Stimulated activated CD8-positive, alpha-beta memory T cell treated with anti-CD3 and anti-CD28 coated beads, Interleukin-12 subunit alpha, Interleukin-12 subunit beta, amount 100 ng/mL, for 24 hours (primary cell): ENCODE measurements around the gene AURKAIP1.

ENCODE experiments used
- DNase-seq: peaks from one replicate; pipeline ENCODE4 v3.0.0-alpha.2; 2020; ENCODE audit errors: extremely low read depth

The AURKAIP1 gene

DNA sequence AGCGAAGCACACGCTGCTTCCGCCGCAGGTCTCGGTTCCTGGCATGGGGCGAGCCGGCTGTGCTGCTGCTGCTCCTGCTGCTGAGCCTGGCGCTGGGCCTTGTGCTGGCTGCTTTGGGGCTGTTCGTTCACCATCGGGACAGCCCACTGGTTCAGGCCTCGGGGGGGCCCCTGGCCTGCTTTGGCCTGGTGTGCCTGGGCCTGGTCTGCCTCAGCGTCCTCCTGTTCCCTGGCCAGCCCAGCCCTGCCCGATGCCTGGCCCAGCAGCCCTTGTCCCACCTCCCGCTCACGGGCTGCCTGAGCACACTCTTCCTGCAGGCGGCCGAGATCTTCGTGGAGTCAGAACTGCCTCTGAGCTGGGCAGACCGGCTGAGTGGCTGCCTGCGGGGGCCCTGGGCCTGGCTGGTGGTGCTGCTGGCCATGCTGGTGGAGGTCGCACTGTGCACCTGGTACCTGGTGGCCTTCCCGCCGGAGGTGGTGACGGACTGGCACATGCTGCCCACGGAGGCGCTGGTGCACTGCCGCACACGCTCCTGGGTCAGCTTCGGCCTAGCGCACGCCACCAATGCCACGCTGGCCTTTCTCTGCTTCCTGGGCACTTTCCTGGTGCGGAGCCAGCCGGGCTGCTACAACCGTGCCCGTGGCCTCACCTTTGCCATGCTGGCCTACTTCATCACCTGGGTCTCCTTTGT, 41.3 kb downstream of the AURKAIP1 start:
- DNase-seq: no peak

DNA sequence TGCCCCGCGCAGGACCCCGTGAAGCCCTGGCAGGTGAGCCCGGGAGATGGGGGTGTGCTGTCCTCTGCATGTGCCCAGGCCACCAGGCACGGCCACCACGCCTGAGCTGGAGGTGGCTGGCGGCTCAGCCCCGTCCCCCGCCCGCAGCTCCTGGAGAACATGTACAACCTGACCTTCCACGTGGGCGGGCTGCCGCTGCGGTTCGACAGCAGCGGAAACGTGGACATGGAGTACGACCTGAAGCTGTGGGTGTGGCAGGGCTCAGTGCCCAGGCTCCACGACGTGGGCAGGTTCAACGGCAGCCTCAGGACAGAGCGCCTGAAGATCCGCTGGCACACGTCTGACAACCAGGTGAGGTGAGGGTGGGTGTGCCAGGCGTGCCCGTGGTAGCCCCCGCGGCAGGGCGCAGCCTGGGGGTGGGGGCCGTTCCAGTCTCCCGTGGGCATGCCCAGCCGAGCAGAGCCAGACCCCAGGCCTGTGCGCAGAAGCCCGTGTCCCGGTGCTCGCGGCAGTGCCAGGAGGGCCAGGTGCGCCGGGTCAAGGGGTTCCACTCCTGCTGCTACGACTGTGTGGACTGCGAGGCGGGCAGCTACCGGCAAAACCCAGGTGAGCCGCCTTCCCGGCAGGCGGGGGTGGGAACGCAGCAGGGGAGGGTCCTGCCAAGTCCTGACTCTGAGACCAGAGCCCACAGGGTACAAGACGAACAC, 42.1 kb downstream of the AURKAIP1 start:
- DNase-seq: no peak

- DNase-seq: no peak
Measured at GRCh38 chr1:1332031-1332755, 42.8 kb downstream of the AURKAIP1 start.

DNA sequence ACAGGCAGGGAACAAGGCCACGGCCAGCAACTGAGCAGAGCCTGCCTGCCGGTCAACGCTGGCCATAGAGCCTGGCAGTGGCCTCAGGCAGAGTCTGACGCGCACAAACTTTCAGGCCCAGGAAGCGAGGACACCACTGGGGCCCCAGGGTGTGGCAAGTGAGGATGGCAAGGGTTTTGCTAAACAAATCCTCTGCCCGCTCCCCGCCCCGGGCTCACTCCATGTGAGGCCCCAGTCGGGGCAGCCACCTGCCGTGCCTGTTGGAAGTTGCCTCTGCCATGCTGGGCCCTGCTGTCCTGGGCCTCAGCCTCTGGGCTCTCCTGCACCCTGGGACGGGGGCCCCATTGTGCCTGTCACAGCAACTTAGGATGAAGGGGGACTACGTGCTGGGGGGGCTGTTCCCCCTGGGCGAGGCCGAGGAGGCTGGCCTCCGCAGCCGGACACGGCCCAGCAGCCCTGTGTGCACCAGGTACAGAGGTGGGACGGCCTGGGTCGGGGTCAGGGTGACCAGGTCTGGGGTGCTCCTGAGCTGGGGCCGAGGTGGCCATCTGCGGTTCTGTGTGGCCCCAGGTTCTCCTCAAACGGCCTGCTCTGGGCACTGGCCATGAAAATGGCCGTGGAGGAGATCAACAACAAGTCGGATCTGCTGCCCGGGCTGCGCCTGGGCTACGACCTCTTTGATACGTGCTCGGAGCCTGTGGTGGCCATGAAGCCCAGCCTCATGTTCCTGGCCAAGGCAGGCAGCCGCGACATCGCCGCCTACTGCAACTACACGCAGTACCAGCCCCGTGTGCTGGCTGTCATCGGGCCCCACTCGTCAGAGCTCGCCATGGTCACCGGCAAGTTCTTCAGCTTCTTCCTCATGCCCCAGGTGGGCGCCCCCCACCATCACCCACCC, 43.7 kb downstream of the AURKAIP1 start, which contains the start of gene TAS1R3:
Gene TAS1R3 (plus strand): TSS at position 213 of the 898 bp plus-strand sequence. CDS start 66 bp downstream, at position 279.
- no peak for DNase-seq

DNA sequence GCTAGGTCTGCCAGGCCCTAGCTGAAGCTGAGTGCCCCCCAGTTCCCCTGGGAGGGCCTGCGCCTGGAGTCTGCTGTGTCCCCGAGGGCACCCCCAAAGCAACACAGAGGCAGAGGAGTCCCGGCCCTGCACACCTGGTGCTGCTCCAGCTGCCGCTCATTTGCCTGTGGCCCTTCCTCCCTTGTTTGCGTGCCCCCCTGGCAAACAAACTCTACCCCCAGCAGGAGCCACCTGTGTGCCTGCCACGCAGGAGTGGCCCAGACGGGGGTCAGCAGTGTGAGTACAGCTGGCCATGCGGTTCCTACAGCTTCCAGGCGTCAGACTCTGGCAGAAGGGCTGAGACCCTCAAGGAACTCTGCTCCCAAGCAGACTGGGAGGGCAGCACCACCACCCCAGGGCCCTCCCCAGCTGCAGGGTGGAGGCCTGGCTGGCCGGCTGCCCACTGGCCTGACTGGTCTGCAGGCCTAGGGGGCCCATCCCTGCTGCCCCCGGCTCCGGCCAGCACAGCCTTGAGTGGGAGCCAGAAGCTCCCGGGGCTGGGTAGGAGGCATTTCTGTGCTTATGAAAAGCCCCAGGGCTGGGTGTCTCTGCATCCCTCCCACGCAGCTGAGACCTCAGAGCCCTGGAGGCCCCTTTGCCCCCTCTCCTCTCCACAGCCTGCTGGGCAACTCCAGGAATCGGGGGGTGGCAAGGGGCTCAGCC, 44.5 kb downstream of the AURKAIP1 start:
- DNase-seq: no peak

- DNase-seq: no peak
Measured at GRCh38 chr1:1329304-1330210, 45.5 kb downstream of the AURKAIP1 start.

DNA sequence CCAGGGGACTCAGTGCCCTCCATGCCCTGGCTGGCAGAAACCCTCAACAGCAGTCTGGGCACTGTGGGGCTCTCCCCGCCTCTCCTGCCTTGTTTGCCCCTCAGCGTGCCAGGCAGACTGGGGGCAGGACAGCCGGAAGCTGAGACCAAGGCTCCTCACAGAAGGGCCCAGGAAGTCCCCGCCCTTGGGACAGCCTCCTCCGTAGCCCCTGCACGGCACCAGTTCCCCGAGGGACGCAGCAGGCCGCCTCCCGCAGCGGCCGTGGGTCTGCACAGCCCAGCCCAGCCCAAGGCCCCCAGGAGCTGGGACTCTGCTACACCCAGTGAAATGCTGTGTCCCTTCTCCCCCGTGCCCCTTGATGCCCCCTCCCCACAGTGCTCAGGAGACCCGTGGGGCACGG, 46.8 kb downstream of the AURKAIP1 start:
- DNase-seq: no peak

DNA sequence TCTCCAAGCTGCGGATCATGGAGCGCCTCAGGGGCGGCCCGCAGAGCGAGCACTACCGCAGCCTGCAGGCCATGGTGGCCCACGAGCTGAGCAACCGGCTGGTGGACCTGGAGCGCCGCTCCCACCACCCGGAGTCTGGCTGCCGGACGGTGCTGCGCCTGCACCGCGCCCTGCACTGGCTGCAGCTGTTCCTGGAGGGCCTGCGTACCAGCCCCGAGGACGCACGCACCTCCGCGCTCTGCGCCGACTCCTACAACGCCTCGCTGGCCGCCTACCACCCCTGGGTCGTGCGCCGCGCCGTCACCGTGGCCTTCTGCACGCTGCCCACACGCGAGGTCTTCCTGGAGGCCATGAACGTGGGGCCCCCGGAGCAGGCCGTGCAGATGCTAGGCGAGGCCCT, 47.7 kb downstream of the AURKAIP1 start:
- no peak for DNase-seq

- DNase-seq: no peak
Measured at GRCh38 chr1:1326075-1326605, 48.9 kb downstream of the AURKAIP1 start.

GRCh38 chr1:1325288-1326074, 49.5 kb downstream of the AURKAIP1 start:
- DNase-seq: no peak

GRCh38 chr1:1324524-1325287, 50.3 kb downstream of the AURKAIP1 start, which contains the start of the genes CPTP and INTS11:
TSS of gene CPTP (plus strand) at chr1:1324802. CDS start at chr1:1326911, 2,109 bp downstream.
TSS of gene INTS11 (minus strand) at chr1:1324660. CDS start at chr1:1324608, 52 bp downstream.
- peak; percentile 92 for DNase-seq

DNA sequence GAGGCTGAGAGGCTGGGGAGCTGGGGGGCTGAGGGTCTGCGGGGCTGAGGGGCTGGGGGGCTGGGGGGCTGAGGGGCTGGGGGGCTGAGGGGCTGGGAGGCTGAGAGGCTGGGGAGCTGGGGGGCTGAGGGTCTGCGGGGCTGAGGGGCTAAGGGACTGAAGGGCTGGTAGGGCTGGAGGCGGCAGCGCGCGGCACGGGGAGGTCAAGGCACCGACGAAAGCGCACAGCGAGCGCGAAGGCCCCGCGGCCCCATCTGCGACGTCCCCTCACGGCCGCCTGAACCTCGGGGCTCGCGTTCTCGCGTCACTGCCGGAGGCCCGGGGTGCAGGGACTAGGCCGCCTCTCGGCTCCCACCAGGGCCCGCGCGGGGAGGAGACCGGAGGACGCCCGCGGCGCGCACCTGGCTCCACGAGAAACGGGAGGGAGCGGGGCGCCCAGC, 50.9 kb downstream of the AURKAIP1 start:
- no peak for DNase-seq
